Measurements from ENCODE around the gene NEK4. TPM values are rescaled to one million over a fixed set of nuclear protein-coding genes. Genes with fewer than 3 reads are reported as not detected.

Gene NEK4
- total and polyA plus RNA-seq, 2 of the 13 experiments (the other 11 are each of a cell fraction or from before 2014, with no cell fraction given): 16.5 to 38.0 TPM

- TF ChIP-seq MEIS1 (CRISPR knock-in tag; IDR thresholded peaks at IDR 0.05; ENCODE audit: borderline replicate concordance) (no peak), ZNF549 (CRISPR knock-in tag; IDR thresholded peaks at IDR 0.05) (no peak), TIGD3 (CRISPR knock-in tag; IDR thresholded peaks at IDR 0.05; ENCODE audit: borderline replicate concordance) (no peak), ZNF556 (CRISPR knock-in tag; IDR thresholded peaks at IDR 0.05; ENCODE audit: borderline replicate concordance) (no peak), ZFYVE20 (CRISPR knock-in tag; IDR thresholded peaks at IDR 0.05; ENCODE audit: borderline replicate concordance, low read depth) (no peak), JARID2 (CRISPR knock-in tag; IDR thresholded peaks at IDR 0.05; ENCODE audit: insufficient replicate concordance) (no peak), ESRRA (CRISPR knock-in tag; IDR thresholded peaks at IDR 0.05; ENCODE audit: low read depth) (no peak), E2F5 (CRISPR knock-in tag; conservative IDR thresholded peaks at IDR 0.05) (no peak), HOXA3 (CRISPR knock-in tag; IDR thresholded peaks at IDR 0.05) (peak; percentile 46; the same call in 1 of the 2 replicates), JUNB (CRISPR knock-in tag; IDR thresholded peaks at IDR 0.05; ENCODE audit: borderline replicate concordance) (no peak), KLF9 (CRISPR knock-in tag; IDR thresholded peaks at IDR 0.05; ENCODE audit: low read depth) (no peak), FOXM1 (CRISPR knock-in tag; IDR thresholded peaks at IDR 0.05) (no peak), ZNF180 (CRISPR knock-in tag; IDR thresholded peaks at IDR 0.05; ENCODE audit: borderline replicate concordance, low read depth) (no peak), GLI4 (CRISPR knock-in tag; IDR thresholded peaks at IDR 0.05; ENCODE audit: borderline replicate concordance) (no peak), STAT5B (CRISPR knock-in tag; IDR thresholded peaks at IDR 0.05) (no peak), HNRNPUL1 (IDR thresholded peaks at IDR 0.05; ENCODE audit: low read depth, low read length) (no peak), ZNF136 (CRISPR knock-in tag; IDR thresholded peaks at IDR 0.05; ENCODE audit: low read depth) (0 out of 2 replicates have a peak, but pooled peaks have one; percentile 49)
- TF ChIP-seq, protein P1, sequence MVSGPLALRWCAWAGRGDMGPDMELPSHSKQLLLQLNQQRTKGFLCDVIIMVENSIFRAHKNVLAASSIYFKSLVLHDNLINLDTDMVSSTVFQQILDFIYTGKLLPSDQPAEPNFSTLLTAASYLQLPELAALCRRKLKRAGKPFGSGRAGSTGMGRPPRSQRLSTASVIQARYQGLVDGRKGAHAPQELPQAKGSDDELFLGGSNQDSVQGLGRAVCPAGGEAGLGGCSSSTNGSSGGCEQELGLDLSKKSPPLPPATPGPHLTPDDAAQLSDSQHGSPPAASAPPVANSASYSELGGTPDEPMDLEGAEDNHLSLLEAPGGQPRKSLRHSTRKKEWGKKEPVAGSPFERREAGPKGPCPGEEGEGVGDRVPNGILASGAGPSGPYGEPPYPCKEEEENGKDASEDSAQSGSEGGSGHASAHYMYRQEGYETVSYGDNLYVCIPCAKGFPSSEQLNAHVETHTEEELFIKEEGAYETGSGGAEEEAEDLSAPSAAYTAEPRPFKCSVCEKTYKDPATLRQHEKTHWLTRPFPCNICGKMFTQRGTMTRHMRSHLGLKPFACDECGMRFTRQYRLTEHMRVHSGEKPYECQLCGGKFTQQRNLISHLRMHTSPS (CRISPR knock-in tag; IDR thresholded peaks at IDR 0.05; ENCODE audit: low read depth): no peak
- TF ChIP-seq, protein P2, sequence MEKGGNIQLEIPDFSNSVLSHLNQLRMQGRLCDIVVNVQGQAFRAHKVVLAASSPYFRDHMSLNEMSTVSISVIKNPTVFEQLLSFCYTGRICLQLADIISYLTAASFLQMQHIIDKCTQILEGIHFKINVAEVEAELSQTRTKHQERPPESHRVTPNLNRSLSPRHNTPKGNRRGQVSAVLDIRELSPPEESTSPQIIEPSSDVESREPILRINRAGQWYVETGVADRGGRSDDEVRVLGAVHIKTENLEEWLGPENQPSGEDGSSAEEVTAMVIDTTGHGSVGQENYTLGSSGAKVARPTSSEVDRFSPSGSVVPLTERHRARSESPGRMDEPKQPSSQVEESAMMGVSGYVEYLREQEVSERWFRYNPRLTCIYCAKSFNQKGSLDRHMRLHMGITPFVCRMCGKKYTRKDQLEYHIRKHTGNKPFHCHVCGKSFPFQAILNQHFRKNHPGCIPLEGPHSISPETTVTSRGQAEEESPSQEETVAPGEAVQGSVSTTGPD (CRISPR knock-in tag; IDR thresholded peaks at IDR 0.05): no peak
- TF ChIP-seq, protein P3, sequence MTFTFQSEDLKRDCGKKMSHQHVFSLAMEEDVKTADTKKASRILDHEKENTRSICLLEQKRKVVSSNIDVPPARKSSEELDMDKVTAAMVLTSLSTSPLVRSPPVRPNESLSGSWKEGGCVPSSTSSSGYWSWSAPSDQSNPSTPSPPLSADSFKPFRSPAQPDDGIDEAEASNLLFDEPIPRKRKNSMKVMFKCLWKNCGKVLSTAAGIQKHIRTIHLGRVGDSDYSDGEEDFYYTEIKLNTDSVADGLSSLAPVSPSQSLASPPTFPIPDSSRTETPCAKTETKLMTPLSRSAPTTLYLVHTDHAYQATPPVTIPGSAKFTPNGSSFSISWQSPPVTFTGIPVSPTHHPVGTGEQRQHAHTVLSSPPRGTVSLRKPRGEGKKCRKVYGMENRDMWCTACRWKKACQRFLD (CRISPR knock-in tag; IDR thresholded peaks at IDR 0.05; ENCODE audit: borderline replicate concordance): no peak
- TF ChIP-seq, protein P4, sequence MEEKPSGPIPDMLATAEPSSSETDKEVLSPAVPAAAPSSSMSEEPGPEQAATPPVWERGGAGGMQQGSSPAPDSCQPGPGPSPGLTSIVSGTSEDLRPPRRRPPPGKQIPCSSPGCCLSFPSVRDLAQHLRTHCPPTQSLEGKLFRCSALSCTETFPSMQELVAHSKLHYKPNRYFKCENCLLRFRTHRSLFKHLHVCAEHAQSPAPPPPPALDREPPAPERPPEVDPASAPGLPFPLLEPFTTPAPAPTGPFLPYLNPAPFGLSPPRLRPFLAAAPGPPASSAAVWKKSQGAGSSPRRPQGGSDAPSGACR (CRISPR knock-in tag; IDR thresholded peaks at IDR 0.05): 0 out of 2 replicates have a peak, but pooled peaks have one; percentile 53
These were observed 88.7 kb downstream of the NEK4 start (continued) for GRCh38 chr3:52682016-52682415.

Data from HepG2 (cell line).